ENCODE data around the gene GPC6.

GPC6 gene

DNA sequence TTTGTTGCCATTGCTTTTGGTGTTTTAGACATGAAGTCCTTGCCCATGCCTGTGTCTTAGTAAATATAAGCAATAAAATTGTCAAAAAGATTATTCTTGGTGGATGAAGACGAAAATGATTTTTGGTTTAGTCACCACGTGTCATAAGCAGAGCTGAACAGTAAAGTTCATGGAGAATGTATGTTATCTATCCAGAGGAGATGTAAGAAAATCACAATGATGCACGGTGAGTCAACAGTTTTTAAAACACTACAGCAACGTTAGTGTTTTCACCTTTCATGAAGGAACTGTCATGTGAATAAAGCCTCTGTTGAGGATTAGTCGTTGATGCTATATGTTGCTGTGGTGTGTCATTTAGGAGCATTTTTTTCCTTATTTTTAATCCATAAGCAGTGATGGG lies 137.6 kb downstream of the GPC6 start:
- Histone ChIP-seq H3K27me3 (ENCODE audit: insufficient read depth, low read depth, severe bottlenecking) (no peaks in the 10 kb centered on the region), H3K27ac (no peak overlapping the region), H3K4me3 (ENCODE audit: low read depth, low read length) (no peak overlapping the region), H3K9me3 (ENCODE audit: severe bottlenecking) (no peaks in the 10 kb centered on the region), H3K36me3 (peaks cover 6% of the 10 kb centered on the region)
- TF ChIP-seq CTCF (IDR thresholded peaks at IDR 0.05; ENCODE audit: low read depth, low read length), result no peak
- DNase-seq, result no peak

- H3K27ac ChIP-seq, result no peak overlapping the region
- no peaks in the 10 kb centered on the region for H3K27me3 ChIP-seq (ENCODE audit: insufficient read depth, low read depth, severe bottlenecking)
- H3K36me3 ChIP-seq, result no peaks in the 10 kb centered on the region; the same call in none of the 2 replicates
- no peak for DNase-seq
- no peak for TF ChIP-seq CTCF (IDR thresholded peaks at IDR 0.05; ENCODE audit: low read depth, low read length)
- no peaks in the 10 kb centered on the region for H3K9me3 ChIP-seq (ENCODE audit: severe bottlenecking)
- no peak overlapping the region for H3K4me3 ChIP-seq (ENCODE audit: low read depth, low read length)
Observed at GRCh38 chr13:93368296-93368695, 141.7 kb downstream of the GPC6 start.

DNA sequence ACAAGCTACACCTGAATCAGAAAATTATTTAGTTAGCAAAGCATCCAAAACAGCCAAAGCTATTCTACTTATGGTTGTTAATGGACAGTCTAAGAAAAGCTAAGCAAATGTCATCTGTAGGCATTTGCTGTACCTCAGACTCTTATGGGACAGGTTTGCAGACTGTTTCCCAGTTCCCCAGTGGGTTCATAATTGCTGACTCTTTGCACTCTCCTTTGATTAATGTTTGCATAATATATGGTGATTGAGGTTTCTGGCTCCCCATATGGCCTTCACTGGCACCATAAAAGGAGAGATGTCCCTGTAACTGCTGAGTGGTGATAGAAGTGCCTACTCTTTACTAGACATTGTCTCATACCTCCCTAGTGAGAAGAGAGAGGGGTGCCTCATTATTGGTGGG lies 142.1 kb downstream of the GPC6 start:
- no peak for TF ChIP-seq CTCF (IDR thresholded peaks at IDR 0.05; ENCODE audit: low read depth, low read length)
- DNase-seq, result no peak
- no peaks in the 10 kb centered on the region for H3K9me3 ChIP-seq (ENCODE audit: severe bottlenecking)
- H3K27me3 ChIP-seq (ENCODE audit: insufficient read depth, low read depth, severe bottlenecking), result no peaks in the 10 kb centered on the region
- H3K36me3 ChIP-seq, result no peaks in the 10 kb centered on the region; the same call in none of the 2 replicates
- no peak overlapping the region for H3K4me3 ChIP-seq (ENCODE audit: low read depth, low read length)
- H3K27ac ChIP-seq, result no peak overlapping the region

DNA sequence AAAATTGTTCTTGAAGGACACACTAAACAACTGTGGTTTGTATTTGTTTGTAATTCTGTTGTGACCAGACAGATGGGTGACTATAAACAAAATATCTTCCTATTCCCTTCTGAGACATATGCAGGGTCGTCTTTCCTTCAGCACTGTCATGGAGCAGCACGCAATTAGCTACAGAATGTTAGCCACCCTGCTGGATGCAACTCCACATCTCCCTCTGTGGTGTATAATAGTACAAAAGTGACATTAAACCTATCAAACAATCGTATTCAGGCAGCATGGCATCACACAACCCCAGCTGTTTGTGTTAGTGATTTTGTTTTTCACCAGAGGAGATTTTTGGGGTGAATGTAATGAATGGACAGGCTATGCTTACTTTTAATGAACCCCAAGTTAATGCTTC lies 146.2 kb downstream of the GPC6 start:
- no peak overlapping the region for H3K27ac ChIP-seq
- H3K9me3 ChIP-seq (ENCODE audit: severe bottlenecking), result no peaks in the 10 kb centered on the region
- no peaks in the 10 kb centered on the region for H3K27me3 ChIP-seq (ENCODE audit: insufficient read depth, low read depth, severe bottlenecking)
- peaks cover 3% of the 10 kb centered on the region for H3K36me3 ChIP-seq
- TF ChIP-seq CTCF (IDR thresholded peaks at IDR 0.05; ENCODE audit: low read depth, low read length), result no peak
- no peak for DNase-seq
- no peak overlapping the region for H3K4me3 ChIP-seq (ENCODE audit: low read depth, low read length)

DNA sequence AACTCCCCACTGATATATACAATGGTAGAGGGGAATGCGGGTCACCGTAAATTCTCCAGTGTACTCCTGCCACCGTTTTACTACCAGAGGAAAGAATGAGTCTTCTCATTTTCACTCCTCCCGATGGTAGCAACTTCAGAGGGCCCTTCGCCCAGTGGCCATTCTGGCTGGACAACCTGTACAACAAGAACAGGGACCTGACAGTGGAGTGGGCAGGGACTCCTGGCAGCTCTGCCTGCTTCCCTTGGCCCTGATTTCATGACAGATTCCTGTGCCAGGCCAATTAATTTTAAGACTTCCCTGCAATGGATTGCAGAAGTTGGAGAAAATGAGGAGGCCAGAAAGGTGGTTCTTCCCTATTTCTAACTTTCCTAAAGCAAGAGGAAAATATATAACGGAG lies 148.9 kb downstream of the GPC6 start:
- Histone ChIP-seq H3K4me3 (ENCODE audit: low read depth, low read length) (no peak overlapping the region), H3K36me3 (peaks cover 3% of the 10 kb centered on the region), H3K27ac (no peak overlapping the region), H3K27me3 (ENCODE audit: insufficient read depth, low read depth, severe bottlenecking) (no peaks in the 10 kb centered on the region), H3K9me3 (ENCODE audit: severe bottlenecking) (no peaks in the 10 kb centered on the region)
- DNase-seq, result no peak
- TF ChIP-seq CTCF (IDR thresholded peaks at IDR 0.05; ENCODE audit: low read depth, low read length), result no peak

DNA sequence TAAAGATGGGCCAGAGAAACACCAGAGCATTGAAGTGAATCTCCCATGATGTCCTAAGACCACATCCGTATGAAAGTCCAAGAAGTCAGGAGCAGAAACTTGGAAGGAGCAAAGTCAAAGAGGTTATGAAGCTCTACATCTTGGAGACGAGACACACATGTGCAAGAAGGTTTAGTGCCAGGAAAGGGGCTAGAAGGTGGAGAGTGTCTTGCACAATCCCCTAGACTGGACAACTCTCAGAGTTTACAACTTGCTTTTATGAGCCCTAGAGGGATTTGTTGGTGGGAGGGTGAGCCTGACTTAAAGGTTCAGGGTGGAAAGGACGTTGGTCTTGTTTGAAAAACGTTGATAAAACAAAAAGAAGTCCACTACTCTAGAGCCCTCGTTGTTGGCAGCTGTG lies 150.6 kb downstream of the GPC6 start:
- no peaks in the 10 kb centered on the region for H3K9me3 ChIP-seq (ENCODE audit: severe bottlenecking)
- peaks cover 3% of the 10 kb centered on the region for H3K36me3 ChIP-seq
- H3K27ac ChIP-seq, result no peak overlapping the region
- H3K27me3 ChIP-seq (ENCODE audit: insufficient read depth, low read depth, severe bottlenecking), result no peaks in the 10 kb centered on the region
- H3K4me3 ChIP-seq (ENCODE audit: low read depth, low read length), result no peak overlapping the region
- TF ChIP-seq CTCF (IDR thresholded peaks at IDR 0.05; ENCODE audit: low read depth, low read length), result no peak
- DNase-seq, result no peak
